HK-2 (cell line): ENCODE results near the gene ABHD13.

Experiments
- DNase-seq: peaks from one replicate; pipeline ENCODE4 v3.0.0-alpha.2; 2018; ENCODE audit not compliant: unreplicated experiment

The ABHD13 gene

GRCh38 chr13:108283110-108283509 is 64.9 kb downstream of the ABHD13 start:
- DNase-seq: no peak
